Fibroblast of villous mesenchyme (primary cell): Measurements from ENCODE around the gene PSMC1. TPM values are rescaled to one million over a fixed set of nuclear protein-coding genes. Genes with fewer than 3 reads are reported as not detected.
A peak's percentile ranks its signal among the peaks of the same experiment; 100 is the strongest.

Experiments used
- DNase-seq: peaks from one replicate; pipeline ENCODE4 v3.0.0-alpha.2; 2010; ENCODE audit warnings: low read depth
- H3K4me3 ChIP-seq: 2 replicates; pipeline ENCODE4 v1.5.1; 2011; ENCODE audit warnings: low read depth, mild to moderate bottlenecking, low read length
- CTCF ChIP-seq: IDR thresholded peaks from 2 replicates; pipeline ENCODE4 v1.5.1; 2012; ENCODE audit warnings: low read depth, mild to moderate bottlenecking, low read length; ENCODE audit not compliant: insufficient read depth
- total RNA-seq: library from RNA; depleted of rRNA; stranded (reverse); fragments of >200 nt; gene quantifications from 2 replicates; pipeline ENCODE4 v1.2.3, GENCODE V29; 2012

PSMC1 gene
- total RNA-seq, 1 donor = 113 TPM

DNA sequence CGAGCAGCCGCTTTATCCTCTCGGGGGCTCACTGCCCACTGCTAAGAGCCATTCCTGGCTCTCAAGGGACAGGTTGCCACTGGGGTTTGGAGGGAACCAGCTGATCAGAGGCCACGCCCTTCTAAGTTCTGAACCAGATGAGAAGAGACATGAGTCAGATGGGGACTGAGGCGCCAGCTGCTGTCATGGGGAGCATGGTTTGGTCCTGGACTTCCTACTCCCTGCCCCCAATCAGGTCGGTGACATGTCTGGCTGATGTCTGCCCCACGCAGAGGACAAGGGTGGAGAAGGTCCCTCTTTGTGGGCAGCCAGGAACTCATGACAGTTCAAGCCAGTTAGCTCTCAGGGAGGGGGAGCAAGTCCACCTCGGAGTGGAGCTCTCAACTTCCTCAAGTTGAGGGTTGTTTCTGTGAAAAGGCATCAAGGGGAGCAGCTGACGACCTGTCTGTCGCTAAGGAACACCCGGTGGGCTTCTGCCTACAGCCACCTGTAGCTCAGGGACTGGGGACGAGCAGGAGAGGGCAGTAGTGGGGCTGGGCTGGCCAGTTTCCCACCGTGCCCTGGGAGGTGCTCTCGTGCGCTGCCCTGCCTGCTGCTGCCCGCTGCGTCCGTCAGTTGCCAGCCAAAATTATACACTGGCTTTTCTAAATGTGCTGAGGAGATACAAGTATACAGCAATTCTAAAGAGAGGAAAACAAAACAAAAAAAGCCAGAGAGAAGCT lies 20.5 kb downstream of the PSMC1 start:
- TF ChIP-seq CTCF = no peak
- H3K4me3 ChIP-seq = no peak overlapping the region
- DNase-seq = peak; percentile 31

- no peak for TF ChIP-seq CTCF
- H3K4me3 ChIP-seq = no peak overlapping the region
- no peak for DNase-seq
Observed at GRCh38 chr14:90277581-90278198, 21.3 kb downstream of the PSMC1 start.

GRCh38 chr14:90278199-90279175 lies 22.1 kb downstream of the PSMC1 start:
- no peak for DNase-seq
- H3K4me3 ChIP-seq = no peak overlapping the region
- TF ChIP-seq CTCF = no peak

DNA sequence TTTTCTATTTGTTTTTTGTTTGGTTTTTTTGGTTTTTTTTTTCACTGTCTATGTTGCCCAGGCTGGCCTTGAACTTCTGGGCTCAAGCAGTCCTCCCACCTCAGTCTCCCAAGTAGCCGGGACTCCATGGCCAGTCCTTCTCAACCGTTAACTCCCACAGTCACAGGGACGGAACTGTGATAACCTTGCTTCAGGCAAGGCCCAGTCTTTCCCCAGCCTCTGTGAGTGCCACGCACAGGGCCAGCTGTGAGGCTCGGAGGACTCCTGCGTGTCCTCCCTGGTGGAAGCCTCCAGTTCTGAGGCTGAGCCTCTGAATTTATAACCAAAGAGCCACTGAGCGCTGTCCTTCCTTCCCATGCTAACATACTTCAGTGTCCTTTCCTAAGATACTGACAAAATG lies 23.7 kb downstream of the PSMC1 start:
- no peak for TF ChIP-seq CTCF
- no peak for DNase-seq
- no peak overlapping the region for H3K4me3 ChIP-seq

DNA sequence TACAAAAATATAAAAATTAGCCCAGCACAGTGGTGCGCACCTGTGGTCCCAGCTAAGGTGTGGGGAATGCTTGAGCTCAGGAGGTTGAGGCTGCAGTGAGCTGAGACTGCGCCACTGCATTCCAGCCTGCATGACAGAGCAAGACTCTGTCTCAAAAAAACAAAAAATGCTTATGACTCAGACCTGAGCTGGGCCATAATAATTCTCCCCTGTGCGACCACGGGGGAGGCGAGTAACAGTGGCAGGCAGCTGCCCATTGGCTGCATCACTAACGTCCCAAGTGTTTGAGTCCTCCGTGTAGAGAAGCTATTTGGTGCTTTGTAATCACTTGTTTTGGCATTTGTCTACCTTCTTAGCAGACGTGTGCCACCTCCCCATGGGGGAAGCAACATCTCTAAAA lies 24.9 kb downstream of the PSMC1 start:
- H3K4me3 ChIP-seq = no peak overlapping the region
- peak; percentile 56 for DNase-seq
- TF ChIP-seq CTCF = no peak

DNA sequence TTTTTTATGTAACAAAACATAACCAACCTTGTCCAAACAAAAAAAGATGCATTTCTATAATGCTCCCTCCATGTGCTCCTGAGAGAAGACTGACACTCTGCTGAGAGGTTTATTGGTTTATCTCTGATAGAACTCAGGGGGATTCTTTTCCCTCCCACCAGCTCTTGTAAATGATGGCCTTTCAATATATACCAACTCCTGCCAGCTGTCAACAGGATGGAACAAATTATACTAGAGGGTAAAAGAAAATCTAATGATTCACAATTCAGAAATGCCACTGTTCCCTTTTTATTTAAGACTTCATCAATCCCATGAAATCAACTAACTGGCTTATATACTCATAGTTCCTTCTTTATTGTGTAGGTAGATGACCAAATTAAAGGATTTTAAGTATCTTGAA lies 25.4 kb downstream of the PSMC1 start:
- H3K4me3 ChIP-seq = no peak overlapping the region
- DNase-seq = no peak
- TF ChIP-seq CTCF = no peak
